Measurements from ENCODE around the gene FBXO45. TPM values are rescaled to one million over a fixed set of nuclear protein-coding genes. Genes with fewer than 3 reads are reported as not detected.
"Not testable (repeated sequence)": the region's sequence is repeated elsewhere in the genome, so short reads cannot be mapped to it uniquely, and the experiment has no call there.

FBXO45 gene
- total and polyA plus RNA-seq, 10 of the 15 experiments (the other 5 are each of a cell fraction or from before 2014, with no cell fraction given) = 4.0 to 17.3 (median 11.8) TPM

GRCh38 chr3:196619627-196620026, 51.2 kb downstream of the FBXO45 start:
- SMC1A ChIA-PET (ENCODE audit: uncharacterized antibody, unreplicated experiment) = interaction anchor here (0.8 to 1.1 kb wide), 3 partner anchors 10 to 26 kb away, joined by 3 to 4 read pairs (median 4); no protein-coding TSS in a partner anchor
- RAD21 ChIA-PET (ENCODE audit: unreplicated experiment); H3K9me3 ChIP-seq (replicated peaks; ENCODE audit: control insufficient read depth, insufficient read depth, low read length); H3K79me2 ChIP-seq (ENCODE audit: control insufficient read depth, insufficient read depth, low read length); intact Hi-C loops (cut with micrococcal nuclease; ENCODE audit: unreplicated experiment); FAIRE-seq; in situ Hi-C loops (cut with MboI); H3K36me3 ChIP-seq (ENCODE audit: control insufficient read depth in 2 of 2, insufficient read depth in 2 of 2, low read length in 1 of 2); ATAC-seq; H3K4me3 ChIP-seq; H4K20me1 ChIP-seq (ENCODE audit: control insufficient read depth, insufficient read depth); BruUV-seq (replicated peaks); H3K27me3 ChIP-seq (replicated peaks in 1 of 2; ENCODE audit: control insufficient read depth in 2 of 2, insufficient read depth in 2 of 2, low read length in 1 of 2); DNase-seq (ENCODE audit: low read depth, low spot score): not testable (repeated sequence)
- Histone ChIP-seq H3K27ac (ENCODE audit: control insufficient read depth, insufficient read depth) (peak overlapping the region; percentile 52; the same call in 1 of the 2 replicates), H3K4me2 (ENCODE audit: control insufficient read depth, insufficient read depth) (peak overlapping the region; percentile 78; the same call in 1 of the 2 replicates), H3K9ac (ENCODE audit: control insufficient read depth, insufficient read depth, low read length) (0 out of 2 replicates have a peak overlapping the region, but pooled peaks have one; percentile 1), H2AFZ (ENCODE audit: control insufficient read depth, low read depth, low read length) (peak overlapping the region; percentile 71), H3K4me1 (ENCODE audit: control insufficient read depth, insufficient read depth, low read length) (peaks cover 13% of the 10 kb centered on the region)
- CTCF ChIA-PET = interaction anchor here (1.3 to 2.4 kb wide), 2 partner anchors 10 to 66 kb away, joined by 4 to 7 read pairs; no protein-coding TSS in a partner anchor
- 95% methylated on average over 2 of the region's 5 CpGs for WGBS (ENCODE audit: insufficient coverage, insufficient replicate concordance, low lambda C conversion rate, missing lambda C conversion rate)
- POLR2A ChIA-PET = interaction anchor here (2.4 kb wide), 1 partner anchor 12 kb away, joined by 7 read pairs; no protein-coding TSS in a partner anchor

GRCh38 chr3:196620161-196620604, 51.7 kb downstream of the FBXO45 start:
- ChIA-PET SMC1A (ENCODE audit: uncharacterized antibody, unreplicated experiment) (interaction anchor here (1.1 kb wide), 1 partner anchor 12 kb away, joined by 3 read pairs; no protein-coding TSS in a partner anchor), RAD21 (ENCODE audit: unreplicated experiment) (no interaction called here), POLR2A (interaction anchor here (2.4 kb wide), 1 partner anchor 12 kb away, joined by 7 read pairs; no protein-coding TSS in a partner anchor), CTCF (interaction anchor here (1.3 to 2.4 kb wide), 2 partner anchors 11 to 65 kb away, joined by 4 to 7 read pairs; no protein-coding TSS in a partner anchor)
- H3K36me3 ChIP-seq (ENCODE audit: control insufficient read depth in 2 of 2, insufficient read depth in 2 of 2, low read length in 1 of 2) = no peaks in the 10 kb centered on the region
- peak overlapping the region; percentile 71 for H2AFZ ChIP-seq (ENCODE audit: control insufficient read depth, low read depth, low read length)
- 1% methylated on average over 10 of the region's 10 CpGs for WGBS (ENCODE audit: insufficient coverage, insufficient replicate concordance, low lambda C conversion rate, missing lambda C conversion rate)
- no peaks in the 10 kb centered on the region for H4K20me1 ChIP-seq (ENCODE audit: control insufficient read depth, insufficient read depth)
- H3K27me3 ChIP-seq (replicated peaks in 1 of 2; ENCODE audit: control insufficient read depth in 2 of 2, insufficient read depth in 2 of 2, low read length in 1 of 2) = no peaks in the 10 kb centered on the region
- peak; percentile 70 for FAIRE-seq
- DNase-seq (ENCODE audit: low read depth, low spot score) = no peak
- in situ Hi-C loops (cut with MboI) (no loop called here), intact Hi-C loops (cut with micrococcal nuclease; ENCODE audit: unreplicated experiment) (no loop called here)
- no peaks in the 10 kb centered on the region for H3K79me2 ChIP-seq (ENCODE audit: control insufficient read depth, insufficient read depth, low read length)
- peak; percentile 86 for ATAC-seq
- BruUV-seq (replicated peaks) = no TSS peak
- no peaks in the 10 kb centered on the region for H3K9me3 ChIP-seq (replicated peaks; ENCODE audit: control insufficient read depth, insufficient read depth, low read length)
- H3K27ac ChIP-seq (ENCODE audit: control insufficient read depth, insufficient read depth) = peak overlapping the region; percentile 63
- H3K4me3 ChIP-seq = no peak overlapping the region
- peak overlapping the region; percentile 78 for H3K4me2 ChIP-seq (ENCODE audit: control insufficient read depth, insufficient read depth)
- H3K4me1 ChIP-seq (ENCODE audit: control insufficient read depth, insufficient read depth, low read length) = peaks cover 19% of the 10 kb centered on the region
- H3K9ac ChIP-seq (ENCODE audit: control insufficient read depth, insufficient read depth, low read length) = 0 out of 2 replicates have a peak overlapping the region, but pooled peaks have one; percentile 1
- no peak for TF ChIP-seq POLR2AphosphoS5 (IDR thresholded peaks at IDR 0.05; ENCODE audit: low read length)
- no peak for TF ChIP-seq ASH2L (IDR thresholded peaks at IDR 0.05; ENCODE audit: borderline replicate concordance, low read depth)
- TF ChIP-seq KDM1A (IDR thresholded peaks at IDR 0.05; ENCODE audit: borderline replicate concordance) = no peak
- TF ChIP-seq NFXL1 (IDR thresholded peaks at IDR 0.05; ENCODE audit: borderline replicate concordance) = no peak
- TF ChIP-seq PKNOX1 (IDR thresholded peaks at IDR 0.05) = peak; percentile 37; the same call in 1 of the 2 replicates
- TF ChIP-seq ZNF384 (IDR thresholded peaks at IDR 0.05; ENCODE audit: borderline replicate concordance, low read depth, low read length) = no peak
- no peak for TF ChIP-seq E2F4 (IDR thresholded peaks at IDR 0.05; ENCODE audit: low read depth, low read length)
- no peak for TF ChIP-seq RAD21 (IDR thresholded peaks at IDR 0.05; ENCODE audit: insufficient read depth, low read depth, low read length)
- peak; percentile 84; the same call in 1 of the 2 replicates for TF ChIP-seq ZBED1 (IDR thresholded peaks at IDR 0.05; ENCODE audit: borderline replicate concordance)
- TF ChIP-seq SIX5 (IDR thresholded peaks at IDR 0.05; ENCODE audit: low read depth, low read length, severe bottlenecking) = no peak
- peak; percentile 22 for TF ChIP-seq MEF2B (IDR thresholded peaks at IDR 0.05; ENCODE audit: partially characterized antibody, poor library complexity, severe bottlenecking)
- peak; percentile 86 for TF ChIP-seq JUNB (IDR thresholded peaks at IDR 0.05)
